HG02588 (cell line): Measurements from ENCODE around the gene KCNS1.

Experiments used
- ATAC-seq: cut with Tn5 transposase; IDR thresholded peaks from one replicate; pipeline ENCODE4 v1.9.1; 2021; ENCODE audit warnings: mild to moderate bottlenecking, moderate library complexity; ENCODE audit not compliant: unreplicated experiment

Gene KCNS1

GRCh38 chr20:45052698-45053429 is 48.1 kb downstream of the KCNS1 start:
- ATAC-seq: no peak

GRCh38 chr20:45051204-45052060 is 49.5 kb downstream of the KCNS1 start:
- ATAC-seq: no peak

- no peak for ATAC-seq
Observed at GRCh38 chr20:45049904-45050471, 50.9 kb downstream of the KCNS1 start.

- ATAC-seq: no peak
Observed at GRCh38 chr20:45049438-45049837, 51.5 kb downstream of the KCNS1 start.

GRCh38 chr20:45047581-45048119 is 53.3 kb downstream of the KCNS1 start:
- ATAC-seq: no peak

GRCh38 chr20:45044601-45045000 is 56.3 kb downstream of the KCNS1 start:
- ATAC-seq: no peak

- no peak for ATAC-seq
Observed at GRCh38 chr20:45044084-45044573, 56.8 kb downstream of the KCNS1 start.

- no peak for ATAC-seq
Observed at GRCh38 chr20:45042978-45043377, 57.9 kb downstream of the KCNS1 start.
